CD4-positive, alpha-beta T cell (primary cell): ENCODE measurements around the gene PPP6R3. TPM values are rescaled to one million over a fixed set of nuclear protein-coding genes. Genes with fewer than 3 reads are reported as not detected.

Source experiments
- ATAC-seq: fragments of 200-7000 bp; cut with Tn5 transposase; one replicate; pipeline ENCODE4 v1.10.0; 2022; ENCODE audit warnings: mild to moderate bottlenecking; ENCODE audit not compliant: poor library complexity
- CTCF ChIA-PET: fragments of 350-600 bp; sonication (Branson Sonifier 250); formaldehyde crosslinking; loops from one replicate; lab custom pipeline; 2021; ENCODE audit warnings: antibody characterized with exemption, inconsistent platforms; lab: Charles Lee
- POLR2A ChIA-PET: fragments of 350-600 bp; sonication (Branson Sonifier 250); formaldehyde crosslinking; loops from one replicate; lab custom pipeline; 2021; ENCODE audit warnings: antibody characterized with exemption, inconsistent platforms; lab: Charles Lee
- DNase-seq, 14 experiments: peaks; one replicate each; pipeline ENCODE4 v3.0.0-alpha.2; 2013 to 2020; ENCODE audit warnings: mixed read lengths in 2 of 14
- H3K27ac ChIP-seq, 2 donors: one replicate each; pipeline versions ENCODE4 v1.5.1 to v1.7.0; 2013; ENCODE audit warnings: low read length in 2 of 2, low read depth in 1 of 2, mild to moderate bottlenecking in 1 of 2
- H3K27me3 ChIP-seq, 2 experiments: 1 replicate in 1 of 2; 2 replicates in 1 of 2; pipeline versions ENCODE4 v1.6.1 to v1.7.0; 2013; ENCODE audit warnings: low read length in 2 of 2, control low read depth in 1 of 2, mild to moderate bottlenecking in 1 of 2, moderate library complexity in 1 of 2; ENCODE audit not compliant: insufficient read depth in 2 of 2, control insufficient read depth in 1 of 2
- H3K36me3 ChIP-seq: one replicate; pipeline ENCODE4 v1.6.1; 2013; ENCODE audit warnings: low read length, control low read depth; ENCODE audit not compliant: insufficient read depth
- H3K4me1 ChIP-seq: one replicate; pipeline ENCODE4 v1.6.1; 2013; ENCODE audit warnings: low read length, control low read depth; ENCODE audit not compliant: insufficient read depth
- H3K4me3 ChIP-seq: one replicate; pipeline ENCODE4 v1.5.1; 2013; ENCODE audit warnings: mild to moderate bottlenecking, low read length, moderate library complexity
- H3K9me3 ChIP-seq, 2 experiments: 1 replicate in 1 of 2; 2 replicates in 1 of 2; pipeline versions ENCODE4 v1.6.1 to v1.7.0; 2013; ENCODE audit warnings: low read length in 2 of 2, mild to moderate bottlenecking in 2 of 2, control low read depth in 1 of 2, moderate library complexity in 1 of 2; ENCODE audit not compliant: control insufficient read depth in 1 of 2, insufficient read depth in 1 of 2
- H3K27ac Mint-ChIP-seq: one replicate; pipeline ENCODE4 v1.8.0; 2020; ENCODE audit warnings: mixed read lengths
- H3K27me3 Mint-ChIP-seq: one replicate; pipeline ENCODE4 v1.8.0; 2021; ENCODE audit warnings: mixed read lengths
- H3K36me3 Mint-ChIP-seq: one replicate; pipeline ENCODE4 v1.8.0; 2021; ENCODE audit warnings: low read depth, mixed read lengths
- H3K4me1 Mint-ChIP-seq: one replicate; pipeline ENCODE4 v1.8.0; 2021; ENCODE audit warnings: low read depth, mixed read lengths
- H3K4me3 Mint-ChIP-seq: one replicate; pipeline ENCODE4 v1.8.0; 2020; ENCODE audit warnings: mild to moderate bottlenecking, mixed read lengths
- H3K9me3 Mint-ChIP-seq: one replicate; pipeline ENCODE4 v1.8.0; 2020; ENCODE audit warnings: mixed read lengths
- CTCF ChIP-seq: fragments of 200-600 bp; IDR thresholded peaks from one replicate; pipeline ENCODE4 v1.8.0; 2022; ENCODE audit warnings: antibody characterized with exemption, mild to moderate bottlenecking
- intact Hi-C, 2 experiments: fragments of 100-400 bp; cut with DNase I in 1 of 2; cut with micrococcal nuclease in 1 of 2; formaldehyde crosslinking; loops; one replicate each; pipeline versions ENCODE4 v1.15.1 to v1.9.0; 2023 to 2025; cut with DNase I, micrococcal nuclease
- total RNA-seq, 174 experiments: library from RNA in 2 of 174; stranded (reverse) in 2 of 174; gene quantifications; one replicate each; pipeline ENCODE4 v1.2.3 and lab custom pipeline; 2021 to 2026

PPP6R3 gene
- total RNA-seq, 2 experiments from 2014 or later: 108 to 109 TPM

- intact Hi-C loops: no loop called here
- Histone ChIP-seq H3K36me3 (peaks cover 81% of the 10 kb centered on the region), H3K27ac (no peak overlapping the region), H3K4me3 (no peak overlapping the region), H3K27me3 (no peaks in the 10 kb centered on the region), H3K9me3 (no peaks in the 10 kb centered on the region), H3K4me1 (peaks cover 26% of the 10 kb centered on the region)
- ChIA-PET POLR2A (no interaction called here), CTCF (no interaction called here)
- Mint-ChIP-seq H3K36me3 (peaks cover 97% of the 10 kb centered on the region), H3K27ac (peak overlapping the region; percentile 40), H3K4me3 (no peak overlapping the region), H3K9me3 (no peaks in the 10 kb centered on the region), H3K27me3 (no peaks in the 10 kb centered on the region), H3K4me1 (peaks cover 87% of the 10 kb centered on the region)
- ATAC-seq (no peak), DNase-seq (no peak)
- no peak for TF ChIP-seq CTCF
Measured at GRCh38 chr11:68541116-68541515, 80.6 kb downstream of the PPP6R3 start.

- Histone ChIP-seq H3K4me3 (no peak overlapping the region), H3K27ac (no peak overlapping the region), H3K4me1 (peaks cover 26% of the 10 kb centered on the region), H3K9me3 (no peaks in the 10 kb centered on the region), H3K27me3 (no peaks in the 10 kb centered on the region), H3K36me3 (peaks cover 90% of the 10 kb centered on the region)
- intact Hi-C loops: no loop called here
- H3K36me3 Mint-ChIP-seq: peaks cover 97% of the 10 kb centered on the region
- no peak for DNase-seq
- ChIA-PET CTCF (no interaction called here), POLR2A (no interaction called here)
- no peaks in the 10 kb centered on the region for H3K27me3 Mint-ChIP-seq
- H3K27ac Mint-ChIP-seq: peak overlapping the region; percentile 40
- H3K4me1 Mint-ChIP-seq: peaks cover 87% of the 10 kb centered on the region
- no peaks in the 10 kb centered on the region for H3K9me3 Mint-ChIP-seq
- H3K4me3 Mint-ChIP-seq: peak overlapping the region; percentile 23
- no peak for ATAC-seq
- TF ChIP-seq CTCF: no peak
Measured at GRCh38 chr11:68541991-68542390, 81.4 kb downstream of the PPP6R3 start.

GRCh38 chr11:68542617-68543016 is 82.1 kb downstream of the PPP6R3 start:
- Histone ChIP-seq H3K27me3 (no peaks in the 10 kb centered on the region), H3K4me3 (no peak overlapping the region), H3K36me3 (peaks cover 92% of the 10 kb centered on the region), H3K4me1 (peaks cover 30% of the 10 kb centered on the region), H3K9me3 (no peaks in the 10 kb centered on the region), H3K27ac (no peak overlapping the region)
- Mint-ChIP-seq H3K4me1 (peaks cover 91% of the 10 kb centered on the region), H3K4me3 (no peak overlapping the region), H3K27ac (peak overlapping the region; percentile 69), H3K27me3 (no peaks in the 10 kb centered on the region), H3K9me3 (no peaks in the 10 kb centered on the region), H3K36me3 (peaks cover 100% of the 10 kb centered on the region)
- intact Hi-C loops: no loop called here
- ChIA-PET CTCF (no interaction called here), POLR2A (no interaction called here)
- DNase-seq: no peak
- no peak for TF ChIP-seq CTCF
- ATAC-seq: no peak
